GM18505 (cell line): ENCODE measurements around the gene SMOC2.

Source experiments
- ATAC-seq: cut with Tn5 transposase; IDR thresholded peaks from one replicate; pipeline ENCODE4 v1.9.1; 2021; ENCODE audit not compliant: unreplicated experiment
- POLR2A ChIP-seq: IDR thresholded peaks from 4 replicates; pipeline ENCODE4 v1.6.1; 2011; ENCODE audit warnings: borderline replicate concordance; ENCODE audit not compliant: insufficient read depth, insufficient read length; ENCODE audit errors: extremely low read depth

The SMOC2 gene, protein sequence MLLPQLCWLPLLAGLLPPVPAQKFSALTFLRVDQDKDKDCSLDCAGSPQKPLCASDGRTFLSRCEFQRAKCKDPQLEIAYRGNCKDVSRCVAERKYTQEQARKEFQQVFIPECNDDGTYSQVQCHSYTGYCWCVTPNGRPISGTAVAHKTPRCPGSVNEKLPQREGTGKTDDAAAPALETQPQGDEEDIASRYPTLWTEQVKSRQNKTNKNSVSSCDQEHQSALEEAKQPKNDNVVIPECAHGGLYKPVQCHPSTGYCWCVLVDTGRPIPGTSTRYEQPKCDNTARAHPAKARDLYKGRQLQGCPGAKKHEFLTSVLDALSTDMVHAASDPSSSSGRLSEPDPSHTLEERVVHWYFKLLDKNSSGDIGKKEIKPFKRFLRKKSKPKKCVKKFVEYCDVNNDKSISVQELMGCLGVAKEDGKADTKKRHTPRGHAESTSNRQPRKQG

GRCh38 chr6:168440520-168441433 is at the start of gene SMOC2:
SMOC2 (plus strand) TSS chr6:168441184; CDS start chr6:168441371, 187 bp downstream.
- no peak for TF ChIP-seq POLR2A
- no peak for ATAC-seq

DNA sequence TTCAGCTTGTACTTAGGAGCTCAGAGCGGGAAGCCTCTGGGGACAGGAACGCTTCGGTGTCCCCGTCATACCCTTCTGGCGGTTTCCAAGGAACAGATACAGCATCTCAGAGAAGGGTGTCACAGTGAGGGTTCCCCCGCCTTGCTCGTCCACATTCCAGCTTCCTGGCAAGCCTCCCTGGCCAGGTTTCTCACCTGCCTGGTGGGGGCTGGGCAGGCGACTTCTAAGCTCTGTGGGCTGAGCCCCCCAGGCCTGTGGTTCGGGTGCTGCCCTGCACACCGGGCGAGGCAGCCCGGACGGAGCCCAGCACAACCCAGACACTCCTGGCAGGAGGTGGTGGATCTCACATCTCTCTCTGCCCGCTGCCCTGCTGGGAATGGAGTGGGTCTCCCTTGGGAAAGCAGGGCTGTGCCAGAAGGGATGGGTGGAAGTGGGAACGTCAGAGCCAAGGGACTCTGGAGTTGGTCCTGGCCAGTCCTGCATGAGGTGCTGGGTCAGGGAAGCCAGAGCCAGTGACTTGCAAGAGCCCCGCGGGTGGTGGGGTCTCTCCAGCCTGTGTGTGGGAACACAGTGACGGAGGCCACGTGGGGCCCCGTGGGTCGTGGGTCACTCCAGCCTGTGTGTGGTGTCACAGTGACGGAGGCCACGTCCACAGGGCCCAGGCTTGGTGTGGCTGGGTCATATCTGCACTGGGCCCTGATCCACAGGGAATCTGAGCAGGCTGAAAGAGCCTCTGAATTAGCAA is 47.7 kb upstream of the SMOC2 start:
- no peak for ATAC-seq
- TF ChIP-seq POLR2A, result no peak

DNA sequence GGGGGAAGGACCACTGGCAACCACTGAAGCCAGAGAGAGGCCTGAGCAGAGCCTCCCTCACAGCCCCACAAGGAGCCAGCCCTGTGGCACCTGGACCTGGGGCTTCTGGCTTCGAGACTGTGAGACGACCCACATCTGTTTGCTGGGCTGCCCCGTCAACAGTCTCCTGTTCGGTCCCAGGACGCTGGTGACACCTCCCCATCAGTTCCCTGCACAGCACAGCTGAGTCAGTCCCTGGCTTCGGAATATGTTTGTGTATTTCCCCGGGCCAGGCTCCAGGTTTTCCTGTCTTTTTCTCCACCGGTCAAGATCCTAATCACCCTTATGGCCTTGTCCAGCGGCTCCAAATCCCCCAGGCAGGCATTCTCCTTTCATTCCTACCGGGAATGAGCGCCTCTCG is 46.4 kb upstream of the SMOC2 start:
- ATAC-seq, result no peak
- TF ChIP-seq POLR2A, result no peak

DNA sequence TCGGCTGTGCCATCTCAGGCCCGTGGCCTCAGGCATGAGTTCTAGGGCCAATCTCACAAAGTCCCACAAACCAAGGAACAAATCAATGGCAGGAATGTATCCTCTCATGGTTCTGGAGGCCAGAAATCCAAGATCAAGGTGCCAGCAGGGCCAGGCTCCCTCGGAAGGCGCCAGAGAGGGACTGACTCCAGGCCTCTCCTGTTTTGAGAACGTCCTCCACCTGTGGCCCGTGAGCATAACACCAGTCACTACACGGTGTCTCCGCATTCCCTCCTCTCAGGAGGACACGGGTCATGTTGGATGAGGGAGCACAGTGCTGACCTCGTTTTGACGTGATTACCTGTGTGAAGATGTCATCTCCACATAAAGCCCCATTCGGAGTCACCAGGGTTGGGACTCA is 45.0 kb upstream of the SMOC2 start:
- no peak for TF ChIP-seq POLR2A
- no peak for ATAC-seq

- no peak for TF ChIP-seq POLR2A
- no peak for ATAC-seq
Measured at GRCh38 chr6:168396561-168396960, 44.4 kb upstream of the SMOC2 start.

GRCh38 chr6:168397012-168397411 is 44.0 kb upstream of the SMOC2 start:
- no peak for TF ChIP-seq POLR2A
- ATAC-seq, result no peak

- no peak for TF ChIP-seq POLR2A
- no peak for ATAC-seq
Measured at GRCh38 chr6:168400037-168400436, 40.9 kb upstream of the SMOC2 start.

DNA sequence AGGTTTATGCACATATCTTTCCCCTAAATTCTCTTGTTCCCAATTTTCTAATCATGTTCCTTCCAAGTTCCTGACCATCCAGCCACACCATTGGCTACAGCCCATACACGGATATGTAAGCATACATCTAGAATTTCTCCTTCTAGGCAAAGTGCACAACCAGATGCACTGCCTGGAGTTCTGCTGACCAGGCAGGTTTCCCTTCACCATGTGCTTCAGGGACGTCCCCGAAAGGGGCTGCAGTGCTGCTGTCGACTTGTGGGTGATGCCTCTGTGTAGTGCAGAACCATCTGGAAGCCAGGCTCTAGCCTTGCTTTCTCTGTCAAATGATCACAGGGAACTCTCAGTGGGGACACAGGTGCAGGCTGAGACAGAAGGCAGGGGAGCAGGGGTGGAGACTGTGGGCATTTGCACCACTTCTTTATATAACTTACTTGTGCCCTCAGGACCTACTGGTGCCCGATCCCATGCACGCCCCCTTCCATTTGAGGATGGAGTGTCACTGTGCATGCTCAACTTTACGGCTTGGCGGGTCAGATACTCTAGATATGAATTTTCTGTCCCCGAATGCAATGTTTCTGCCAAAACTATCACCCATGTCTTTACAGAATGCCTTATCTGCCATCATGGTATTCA is 37.5 kb upstream of the SMOC2 start:
- no peak for ATAC-seq
- no peak for TF ChIP-seq POLR2A

DNA sequence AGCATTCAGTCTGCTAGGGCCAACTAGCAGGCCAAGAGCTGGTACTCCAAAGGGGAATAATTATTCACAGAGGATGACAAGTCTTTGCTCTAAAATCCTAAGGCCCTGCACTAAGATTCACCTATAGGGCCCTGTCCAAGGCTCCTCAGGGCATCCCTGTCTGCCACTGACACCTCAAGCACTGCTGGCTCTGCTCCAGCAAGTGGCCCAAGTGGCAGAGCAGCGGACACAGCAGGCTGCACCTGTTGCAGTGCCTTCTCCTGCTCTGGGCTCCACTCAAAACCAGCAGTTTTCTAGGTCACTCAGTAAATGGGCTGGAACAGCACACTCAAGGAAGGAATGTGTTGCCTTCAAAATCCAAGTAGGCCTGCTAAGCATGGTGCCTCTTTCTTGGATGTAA is 36.4 kb upstream of the SMOC2 start:
- no peak for ATAC-seq
- TF ChIP-seq POLR2A, result no peak

- TF ChIP-seq POLR2A, result no peak
- ATAC-seq, result no peak
Measured at GRCh38 chr6:168407842-168408241, 33.1 kb upstream of the SMOC2 start.

- TF ChIP-seq POLR2A, result no peak
- no peak for ATAC-seq
Measured at GRCh38 chr6:168408504-168409136, 32.4 kb upstream of the SMOC2 start.

DNA sequence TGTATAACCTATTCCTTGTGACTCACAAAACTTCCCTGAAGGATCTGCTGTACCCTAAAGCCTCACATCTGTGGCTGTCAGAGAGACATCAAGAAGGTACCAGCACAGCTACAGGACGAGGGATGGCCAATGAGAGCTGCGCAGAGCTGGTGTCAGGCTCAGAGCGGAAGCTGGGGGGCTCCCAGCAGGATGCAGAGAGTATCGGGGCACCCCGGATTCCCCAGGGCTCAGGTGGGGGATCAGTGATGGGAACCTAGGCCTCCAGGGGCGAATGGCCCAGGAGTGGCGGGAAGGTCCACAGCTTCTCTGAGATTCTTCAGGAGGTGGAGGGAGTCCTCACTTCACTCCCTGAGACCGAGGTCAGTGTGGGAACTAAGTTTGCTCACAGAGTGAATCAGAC is 30.9 kb upstream of the SMOC2 start:
- TF ChIP-seq POLR2A, result no peak

More for the DNA sequence above, 30.9 kb upstream of the SMOC2 start:
- no peak for ATAC-seq
